Measurements from ENCODE around the gene ULBP1.
"Not testable (repeated sequence)": the region's sequence is repeated elsewhere in the genome, so short reads cannot be mapped to it uniquely, and the experiment has no call there.

The ULBP1 gene

GRCh38 chr6:149963462-149964307 is at the start of gene ULBP1:
Gene ULBP1 (plus strand): TSS chr6:149963943. CDS start chr6:149964050, 107 bp downstream.
- no peak for TF ChIP-seq CTCF (IDR thresholded peaks at IDR 0.05; ENCODE audit: low read depth, low read length, missing control alignments)
- peak; percentile 69 for DNase-seq (ENCODE audit: extremely low read depth, low read depth)

GRCh38 chr6:149915970-149916865 is 47.5 kb upstream of the ULBP1 start:
- no peak overlapping the region for H3K4me3 ChIP-seq (replicated peaks; ENCODE audit: low read depth, low read length)
- TF ChIP-seq CTCF (IDR thresholded peaks at IDR 0.05; ENCODE audit: low read depth, low read length, missing control alignments), result no peak
- no peak for DNase-seq (ENCODE audit: extremely low read depth, low read depth)

More at GRCh38 chr6:149963462-149964307, at the start of gene ULBP1:
- peak within 1 kb of the TSS; percentile 51 for H3K4me3 ChIP-seq (replicated peaks; ENCODE audit: low read depth, low read length)

GRCh38 chr6:149917679-149918078 is 46.1 kb upstream of the ULBP1 start:
- no peak for TF ChIP-seq CTCF (IDR thresholded peaks at IDR 0.05; ENCODE audit: low read depth, low read length, missing control alignments)
- DNase-seq (ENCODE audit: extremely low read depth, low read depth), result no peak
- no peak overlapping the region for H3K4me3 ChIP-seq (replicated peaks; ENCODE audit: low read depth, low read length)

- no peak for DNase-seq (ENCODE audit: extremely low read depth, low read depth)
- TF ChIP-seq CTCF (IDR thresholded peaks at IDR 0.05; ENCODE audit: low read depth, low read length, missing control alignments), result no peak
- H3K4me3 ChIP-seq (replicated peaks; ENCODE audit: low read depth, low read length), result no peak overlapping the region
Measured at GRCh38 chr6:149918151-149918905, 45.4 kb upstream of the ULBP1 start.

- DNase-seq (ENCODE audit: extremely low read depth, low read depth); H3K4me3 ChIP-seq (replicated peaks; ENCODE audit: low read depth, low read length): not testable (repeated sequence)
Measured at GRCh38 chr6:149919126-149919833, 44.5 kb upstream of the ULBP1 start.

GRCh38 chr6:149919834-149920225 is 43.9 kb upstream of the ULBP1 start:
- no peak overlapping the region for H3K4me3 ChIP-seq (replicated peaks; ENCODE audit: low read depth, low read length)
- no peak for TF ChIP-seq CTCF (IDR thresholded peaks at IDR 0.05; ENCODE audit: low read depth, low read length, missing control alignments)
- no peak for DNase-seq (ENCODE audit: extremely low read depth, low read depth)

Measured in HFF-Myc (cell line).